ENCODE results near the gene AQP12B.

The AQP12B gene

GRCh38 chr2:240646900-240647502 is 35.7 kb downstream of the AQP12B start:
- no peak for DNase-seq

GRCh38 chr2:240646176-240646899 is 36.3 kb downstream of the AQP12B start:
- peak; percentile 60 for DNase-seq

GRCh38 chr2:240645801-240646175 is 36.9 kb downstream of the AQP12B start:
- no peak for DNase-seq

- no peak for DNase-seq
Observed at GRCh38 chr2:240645346-240645745, 37.3 kb downstream of the AQP12B start.

GRCh38 chr2:240644859-240645301 is 37.8 kb downstream of the AQP12B start:
- DNase-seq: no peak

- DNase-seq: no peak
Observed at GRCh38 chr2:240644171-240644651, 38.5 kb downstream of the AQP12B start.

GRCh38 chr2:240643811-240644150 is 38.9 kb downstream of the AQP12B start:
- DNase-seq: no peak

- no peak for DNase-seq
Observed at GRCh38 chr2:240643093-240643810, 39.4 kb downstream of the AQP12B start.

- no peak for DNase-seq
Observed at GRCh38 chr2:240642806-240643092, 39.9 kb downstream of the AQP12B start.

- DNase-seq: no peak
Observed at GRCh38 chr2:240642061-240642805, 40.5 kb downstream of the AQP12B start.

- no peak for DNase-seq
Observed at GRCh38 chr2:240640939-240641338, 41.7 kb downstream of the AQP12B start.

- DNase-seq: no peak
Observed at GRCh38 chr2:240639566-240639965, 43.1 kb downstream of the AQP12B start.

- DNase-seq: no peak
Observed at GRCh38 chr2:240638512-240639160, 44.0 kb downstream of the AQP12B start.

- DNase-seq: no peak
Observed at GRCh38 chr2:240637901-240638345, 44.8 kb downstream of the AQP12B start.

GRCh38 chr2:240637116-240637900 is 45.4 kb downstream of the AQP12B start:
- DNase-seq: no peak

- DNase-seq: no peak
Observed at GRCh38 chr2:240636563-240637115, 46.0 kb downstream of the AQP12B start.

- DNase-seq: peak; percentile 1
Observed at GRCh38 chr2:240635998-240636547, 46.6 kb downstream of the AQP12B start.

- DNase-seq: no peak
Observed at GRCh38 chr2:240635121-240635997, 47.3 kb downstream of the AQP12B start.

- DNase-seq: no peak
Observed at GRCh38 chr2:240632306-240632721, 50.4 kb downstream of the AQP12B start.

Measured in MV-4-11 (cell line).